KMS-11 (cell line): ENCODE data around the gene LRRIQ3.

Experiments
- H2AFZ ChIP-seq: fragments of 200-600 bp; sonication (generic); 2 replicates; pipeline ENCODE4 v1.6.1; 2016; ENCODE audit warnings: antibody characterized with exemption, mixed run types, low read depth
- H3K27ac ChIP-seq: fragments of 200-600 bp; sonication (generic); 2 replicates; pipeline ENCODE4 v1.6.1; 2016; ENCODE audit warnings: mild to moderate bottlenecking, mixed run types
- H3K27me3 ChIP-seq: fragments of 200-600 bp; sonication (generic); 2 replicates; pipeline ENCODE4 v1.6.1; 2017; ENCODE audit warnings: mild to moderate bottlenecking, low read depth, mixed run types, moderate library complexity; ENCODE audit not compliant: insufficient read depth
- H3K36me3 ChIP-seq: fragments of 200-600 bp; sonication (generic); 2 replicates; pipeline ENCODE4 v1.6.1; 2017; ENCODE audit warnings: mild to moderate bottlenecking, mixed run types; ENCODE audit not compliant: insufficient read depth
- H3K4me1 ChIP-seq: fragments of 200-600 bp; sonication (generic); 2 replicates; pipeline ENCODE4 v1.6.1; 2016; ENCODE audit warnings: mild to moderate bottlenecking, low read depth, mixed run types; ENCODE audit not compliant: poor library complexity, severe bottlenecking
- H3K4me2 ChIP-seq: fragments of 200-600 bp; sonication (generic); 2 replicates; pipeline ENCODE4 v1.7.0; 2016; ENCODE audit warnings: mild to moderate bottlenecking, mixed run types
- H3K4me3 ChIP-seq: fragments of 200-600 bp; sonication (generic); IDR thresholded peaks from 2 replicates; pipeline ENCODE4 v1.6.1; 2017; ENCODE audit warnings: low read depth, low read length, mixed read lengths; ENCODE audit not compliant: insufficient read depth
- H3K79me2 ChIP-seq: fragments of 200-600 bp; sonication (generic); 2 replicates; pipeline ENCODE4 v1.6.1; 2016; ENCODE audit warnings: low read depth, mixed run types; ENCODE audit not compliant: insufficient read depth
- H3K9ac ChIP-seq: fragments of 200-600 bp; sonication (generic); 2 replicates; pipeline ENCODE4 v1.6.1; 2016; ENCODE audit warnings: mild to moderate bottlenecking, mixed run types
- H4K20me1 ChIP-seq: fragments of 200-600 bp; sonication (generic); 2 replicates; pipeline ENCODE4 v1.6.1; 2016; ENCODE audit warnings: mild to moderate bottlenecking, mixed run types; ENCODE audit not compliant: insufficient read depth
- TF ChIP-seq, protein P1 (sequence below): fragments of 200-600 bp; sonication (generic); conservative IDR thresholded peaks from 2 replicates; pipeline ENCODE4 v1.6.1; 2017; ENCODE audit warnings: low read depth, mild to moderate bottlenecking, antibody characterized with exemption, low read length, moderate library complexity, mixed read lengths

LRRIQ3 gene

DNA sequence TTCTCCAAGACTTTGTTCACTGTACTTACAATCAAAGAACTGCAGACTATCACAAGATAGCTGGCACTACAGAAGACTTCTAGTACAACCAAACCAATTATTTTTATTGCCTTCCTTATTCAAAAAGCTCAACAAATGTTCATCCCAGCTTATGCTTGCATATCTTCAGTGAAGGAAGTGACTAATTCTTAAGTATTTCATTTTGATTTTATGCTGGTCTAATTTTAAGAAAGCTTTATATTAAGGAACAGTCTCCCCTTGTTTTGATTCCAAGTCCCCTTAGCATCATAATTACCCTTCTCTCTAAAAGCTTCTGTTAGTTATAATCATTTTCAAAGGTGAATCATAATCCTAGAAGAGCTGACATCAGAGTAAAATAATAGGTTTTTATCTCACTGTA lies 132.9 kb downstream of the LRRIQ3 start:
- H3K79me2 ChIP-seq = no peaks in the 10 kb centered on the region

DNA sequence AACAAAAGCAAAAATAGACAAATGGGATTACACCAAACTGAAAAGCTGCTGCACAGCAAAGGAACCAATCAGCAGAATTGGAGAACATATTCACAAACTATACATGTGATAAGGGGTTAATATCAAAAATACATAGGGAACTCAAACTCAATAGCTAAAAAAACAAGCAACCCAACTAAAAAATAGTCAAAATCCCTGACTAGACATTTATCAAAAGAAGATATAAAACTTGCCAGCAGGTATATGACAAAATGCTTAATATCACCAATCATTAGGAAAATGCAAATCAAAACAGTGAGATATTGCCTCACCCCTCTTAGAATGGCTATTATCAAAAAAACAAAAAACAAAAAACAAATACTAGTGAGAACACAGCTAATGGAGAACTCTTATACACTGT lies 140.3 kb downstream of the LRRIQ3 start:
- no peaks in the 10 kb centered on the region for H3K27me3 ChIP-seq
- no peak overlapping the region for H3K4me3 ChIP-seq
- H3K27ac ChIP-seq = no peak overlapping the region
- H4K20me1 ChIP-seq = no peaks in the 10 kb centered on the region
- no peaks in the 10 kb centered on the region for H3K79me2 ChIP-seq
- no peak overlapping the region for H3K9ac ChIP-seq
- no peak overlapping the region for H2AFZ ChIP-seq
- TF ChIP-seq, protein P1, sequence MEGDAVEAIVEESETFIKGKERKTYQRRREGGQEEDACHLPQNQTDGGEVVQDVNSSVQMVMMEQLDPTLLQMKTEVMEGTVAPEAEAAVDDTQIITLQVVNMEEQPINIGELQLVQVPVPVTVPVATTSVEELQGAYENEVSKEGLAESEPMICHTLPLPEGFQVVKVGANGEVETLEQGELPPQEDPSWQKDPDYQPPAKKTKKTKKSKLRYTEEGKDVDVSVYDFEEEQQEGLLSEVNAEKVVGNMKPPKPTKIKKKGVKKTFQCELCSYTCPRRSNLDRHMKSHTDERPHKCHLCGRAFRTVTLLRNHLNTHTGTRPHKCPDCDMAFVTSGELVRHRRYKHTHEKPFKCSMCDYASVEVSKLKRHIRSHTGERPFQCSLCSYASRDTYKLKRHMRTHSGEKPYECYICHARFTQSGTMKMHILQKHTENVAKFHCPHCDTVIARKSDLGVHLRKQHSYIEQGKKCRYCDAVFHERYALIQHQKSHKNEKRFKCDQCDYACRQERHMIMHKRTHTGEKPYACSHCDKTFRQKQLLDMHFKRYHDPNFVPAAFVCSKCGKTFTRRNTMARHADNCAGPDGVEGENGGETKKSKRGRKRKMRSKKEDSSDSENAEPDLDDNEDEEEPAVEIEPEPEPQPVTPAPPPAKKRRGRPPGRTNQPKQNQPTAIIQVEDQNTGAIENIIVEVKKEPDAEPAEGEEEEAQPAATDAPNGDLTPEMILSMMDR = no peak
- H3K4me1 ChIP-seq = no peaks in the 10 kb centered on the region
- H3K36me3 ChIP-seq = no peaks in the 10 kb centered on the region
- H3K4me2 ChIP-seq = no peak overlapping the region

More for the DNA sequence above, 132.9 kb downstream of the LRRIQ3 start:
- Histone ChIP-seq H3K4me3 (no peak overlapping the region), H3K27me3 (no peaks in the 10 kb centered on the region), H3K36me3 (no peaks in the 10 kb centered on the region), H3K4me2 (no peak overlapping the region), H3K9ac (no peak overlapping the region), H2AFZ (no peak overlapping the region), H3K4me1 (no peaks in the 10 kb centered on the region), H3K27ac (no peak overlapping the region), H4K20me1 (no peaks in the 10 kb centered on the region)
- TF ChIP-seq, protein P1 = no peak

DNA sequence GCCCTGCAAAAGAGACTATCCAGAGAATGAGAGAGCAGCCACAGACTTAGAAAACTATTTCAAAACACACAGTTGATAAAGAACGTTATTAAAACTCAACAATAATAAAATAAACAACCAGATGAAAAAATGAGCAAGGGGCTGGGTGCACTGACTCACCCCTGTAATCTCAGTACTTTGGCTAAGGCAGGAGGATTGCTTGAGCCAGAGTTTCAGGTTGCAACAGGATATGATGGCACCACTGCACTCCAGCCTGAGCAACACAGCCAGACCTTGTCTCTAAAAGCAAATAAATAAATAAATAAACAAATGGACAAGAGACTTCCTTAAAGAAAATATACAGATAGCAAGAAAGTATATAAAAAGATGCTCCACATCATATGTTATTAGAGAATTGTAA lies 144.6 kb downstream of the LRRIQ3 start:
- no peaks in the 10 kb centered on the region for H4K20me1 ChIP-seq
- no peak overlapping the region for H3K4me3 ChIP-seq
- TF ChIP-seq, protein P1 = no peak

DNA sequence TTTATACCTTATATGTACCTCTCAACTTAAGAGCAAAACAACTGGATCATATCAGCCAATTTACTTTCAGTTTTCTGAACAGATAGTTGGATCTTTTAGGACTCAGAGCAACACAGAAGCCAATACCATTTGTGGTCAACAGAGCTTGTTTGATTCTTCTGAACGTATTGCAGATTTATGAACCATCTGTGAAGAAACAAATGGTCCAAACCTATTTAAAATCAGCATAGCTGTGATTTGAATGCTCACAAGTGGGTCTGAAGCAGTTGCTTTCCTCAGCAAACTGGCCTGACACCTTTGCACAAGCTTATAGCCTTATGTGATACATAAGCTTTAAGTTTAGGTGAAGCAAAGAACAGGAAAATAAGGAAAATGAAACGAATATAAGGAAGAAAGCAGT lies 147.6 kb downstream of the LRRIQ3 start:
- Histone ChIP-seq H3K36me3 (no peaks in the 10 kb centered on the region), H3K9ac (no peak overlapping the region), H4K20me1 (no peaks in the 10 kb centered on the region), H3K27ac (no peak overlapping the region), H3K4me3 (no peak overlapping the region), H2AFZ (no peak overlapping the region), H3K79me2 (no peaks in the 10 kb centered on the region), H3K4me1 (no peaks in the 10 kb centered on the region), H3K27me3 (no peaks in the 10 kb centered on the region), H3K4me2 (no peak overlapping the region)
- TF ChIP-seq, protein P1 = no peak

More for the DNA sequence above, 144.6 kb downstream of the LRRIQ3 start:
- no peak overlapping the region for H3K27ac ChIP-seq
- H3K36me3 ChIP-seq = no peaks in the 10 kb centered on the region
- H3K79me2 ChIP-seq = no peaks in the 10 kb centered on the region
- H3K9ac ChIP-seq = no peak overlapping the region
- H3K4me1 ChIP-seq = no peaks in the 10 kb centered on the region
- no peak overlapping the region for H3K4me2 ChIP-seq
- H3K27me3 ChIP-seq = no peaks in the 10 kb centered on the region
- H2AFZ ChIP-seq = no peak overlapping the region
